Liver (tissue), 9 donors: ENCODE results near the gene TCF7L1. TPM values are rescaled to one million over a fixed set of nuclear protein-coding genes. Genes with fewer than 3 reads are reported as not detected.

Source experiments
- DNase-seq: peaks from one replicate; pipeline ENCODE4 v3.0.0-alpha.2; 2017; ENCODE audit warnings: low spot score
- H3K27ac ChIP-seq, 2 donors: one replicate each; pipeline ENCODE4 v1.7.0; 2013; ENCODE audit warnings: inconsistent platforms in 2 of 2, low read length in 2 of 2, control low read depth in 1 of 2, low read depth in 1 of 2, mild to moderate bottlenecking in 1 of 2
- H3K27me3 ChIP-seq, 4 donors: one replicate each; pipeline versions ENCODE4 v1.6.1 to v1.7.0; 2013; ENCODE audit warnings: low read length in 3 of 4, inconsistent platforms in 1 of 4, mild to moderate bottlenecking in 1 of 4, moderate library complexity in 1 of 4; ENCODE audit not compliant: control insufficient read depth in 4 of 4, insufficient read depth in 4 of 4
- H3K36me3 ChIP-seq, 4 donors: one replicate each; pipeline versions ENCODE4 v1.6.1 to v1.7.0; 2013; ENCODE audit warnings: low read length in 3 of 4, mild to moderate bottlenecking in 3 of 4, low read depth in 1 of 4, moderate library complexity in 1 of 4; ENCODE audit not compliant: control insufficient read depth in 4 of 4, insufficient read depth in 3 of 4
- H3K4me1 ChIP-seq, 4 donors: one replicate each; pipeline versions ENCODE4 v1.6.1 to v1.7.0; 2013; ENCODE audit warnings: low read length in 3 of 4, mild to moderate bottlenecking in 3 of 4, moderate library complexity in 1 of 4; ENCODE audit not compliant: control insufficient read depth in 4 of 4, insufficient read depth in 4 of 4
- H3K4me3 ChIP-seq, 3 donors: one replicate each; pipeline versions ENCODE4 v1.6.1 to v1.7.0; 2013; ENCODE audit warnings: low read length in 3 of 3, control low read depth in 1 of 3, low read depth in 1 of 3, mild to moderate bottlenecking in 1 of 3
- H3K9ac ChIP-seq, 2 donors: one replicate each; pipeline ENCODE4 v1.7.0; 2013; ENCODE audit warnings: low read length in 2 of 2, mild to moderate bottlenecking in 2 of 2, moderate library complexity in 2 of 2, control low read depth in 1 of 2, low read depth in 1 of 2
- H3K9me3 ChIP-seq, 4 donors: one replicate each; pipeline versions ENCODE4 v1.6.1 to v1.7.0; 2013; ENCODE audit warnings: low read length in 3 of 4; ENCODE audit not compliant: control insufficient read depth in 4 of 4
- ATF3 ChIP-seq: IDR thresholded peaks from 2 replicates; pipeline ENCODE4 v1.6.1; 2016; ENCODE audit warnings: antibody characterized with exemption
- CTCF ChIP-seq: fragments of 150-350 bp; IDR thresholded peaks from 2 replicates; pipeline ENCODE4 v1.5.1; 2017; ENCODE audit warnings: improper control_type of control experiment, low read depth, low read length; ENCODE audit not compliant: missing input control
- EGR1 ChIP-seq, 2 donors: IDR thresholded peaks; 2 replicates each; pipeline ENCODE4 v1.6.1; 2016 to 2018; ENCODE audit warnings: antibody characterized with exemption in 2 of 2, low read depth in 2 of 2
- FOXA1 ChIP-seq: IDR thresholded peaks from 2 replicates; pipeline ENCODE4 v1.6.1; 2016; ENCODE audit warnings: antibody characterized with exemption
- FOXA2 ChIP-seq: IDR thresholded peaks from 2 replicates; pipeline ENCODE4 v1.6.1; 2016; ENCODE audit warnings: antibody characterized with exemption
- GABPA ChIP-seq, 2 donors: IDR thresholded peaks in 1 of 2; conservative IDR thresholded peaks in 1 of 2; 2 replicates each; pipeline ENCODE4 v1.6.1; 2016; ENCODE audit warnings: antibody characterized with exemption in 2 of 2, mild to moderate bottlenecking in 1 of 2, moderate library complexity in 1 of 2
- HNF4A ChIP-seq, 2 donors: conservative IDR thresholded peaks; 2 replicates each; pipeline ENCODE4 v1.6.1; 2016; ENCODE audit warnings: antibody characterized with exemption in 2 of 2, mild to moderate bottlenecking in 2 of 2
- HNF4G ChIP-seq: IDR thresholded peaks from 2 replicates; pipeline ENCODE4 v1.6.1; 2016; ENCODE audit warnings: antibody characterized with exemption
- JUND ChIP-seq, 2 donors: IDR thresholded peaks; 2 replicates each; pipeline ENCODE4 v1.6.1; 2016; ENCODE audit warnings: antibody characterized with exemption in 2 of 2
- MAX ChIP-seq: IDR thresholded peaks from 2 replicates; pipeline ENCODE4 v1.6.1; 2016; ENCODE audit warnings: antibody characterized with exemption
- NR2F2 ChIP-seq: IDR thresholded peaks from 2 replicates; pipeline ENCODE4 v1.6.1; 2016; ENCODE audit warnings: antibody characterized with exemption
- RAD21 ChIP-seq, 2 donors: IDR thresholded peaks; 2 replicates each; pipeline ENCODE4 v1.6.1; 2016; ENCODE audit warnings: antibody characterized with exemption in 2 of 2, mild to moderate bottlenecking in 2 of 2
- REST ChIP-seq: IDR thresholded peaks from 2 replicates; pipeline ENCODE4 v1.6.1; 2016; ENCODE audit warnings: antibody characterized with exemption, mild to moderate bottlenecking
- RXRA ChIP-seq, 2 donors: IDR thresholded peaks; 2 replicates each; pipeline ENCODE4 v1.6.1; 2017 to 2018; ENCODE audit warnings: antibody characterized with exemption in 2 of 2, mild to moderate bottlenecking in 1 of 2
- SP1 ChIP-seq: IDR thresholded peaks from 2 replicates; pipeline ENCODE4 v1.6.1; 2018; ENCODE audit warnings: antibody characterized with exemption, mild to moderate bottlenecking
- YY1 ChIP-seq: IDR thresholded peaks from 2 replicates; pipeline ENCODE4 v1.6.1; 2016; ENCODE audit warnings: antibody characterized with exemption, mild to moderate bottlenecking
- ZBTB33 ChIP-seq: IDR thresholded peaks from 2 replicates; pipeline ENCODE4 v1.6.1; 2016; ENCODE audit warnings: antibody characterized with exemption
- WGBS: extraction: QIAGEN DNeasy Blood & Tissue Kit; methylation state at CpG from one replicate; pipeline ENCODE4 v1.1.7; 2013; 5-methylcytosine and 5-hydroxymethylcytosine counted together
- polyA plus RNA-seq, 2 donors: library from polyadenylated mRNA; stranded (reverse) in 1 of 2; unstranded in 1 of 2; fragments of 200-250 nt in 1 of 2; fragments of >200 nt in 1 of 2; fragmentation: Nextera tagmentation in 1 of 2; extraction: Ambion mirVana in 1 of 2; gene quantifications; one replicate each; pipeline versions ENCODE4 v1.2.1 to v1.2.3, GENCODE V29; 2013 to 2015
- total RNA-seq, 2 donors: library from RNA; depleted of rRNA; stranded (reverse); fragments of >200 nt; gene quantifications; one replicate each; pipeline ENCODE4 v1.2.3, GENCODE V29; 2014
- donor health status: healthy.
- donor health status: healthy.
- donor health status: healthy.
- donor health status: healthy.
- donor health status: healthy.

The TCF7L1 gene
- total and polyA plus RNA-seq, 4 donors, result 1.6 to 6.0 (median 4.8) TPM

- DNase-seq, result no peak
These were observed 45.7 kb upstream of the TCF7L1 start for GRCh38 chr2:85087541-85087940.

More at GRCh38 chr2:85087541-85087940, 45.7 kb upstream of the TCF7L1 start:
- no peak overlapping the region for H3K9ac ChIP-seq
- H3K9me3 ChIP-seq, result no peaks in the 10 kb centered on the region
- no peaks in the 10 kb centered on the region for H3K4me1 ChIP-seq
- TF ChIP-seq RAD21 (IDR thresholded peaks at IDR 0.05) (no peak), REST (no peak), HNF4A (conservative IDR thresholded peaks at IDR 0.05) (no peak), CTCF (no peak), EGR1 (IDR thresholded peaks at IDR 0.05; ENCODE audit: low read depth in 2 of 2) (no peak), ATF3 (no peak), NR2F2 (no peak), RXRA (IDR thresholded peaks at IDR 0.05) (no peak), JUND (IDR thresholded peaks at IDR 0.05) (no peak), GABPA (IDR thresholded peaks at IDR 0.05 in 1 of 2, conservative IDR thresholded peaks at IDR 0.05 in 1 of 2) (no peak), HNF4G (no peak), YY1 (no peak), FOXA1 (no peak), SP1 (no peak), MAX (no peak), FOXA2 (no peak), ZBTB33 (no peak)
- no peaks in the 10 kb centered on the region for H3K36me3 ChIP-seq
- WGBS, result 89% methylated on average over 5 of the region's 5 CpGs
- no peak overlapping the region for H3K27ac ChIP-seq
- H3K4me3 ChIP-seq, result no peak overlapping the region
- H3K27me3 ChIP-seq, result no peaks in the 10 kb centered on the region
